D721Med (cell line): ENCODE results near the gene MYO5B.

ENCODE experiments used
- DNase-seq: peaks from one replicate; pipeline ENCODE4 v3.0.0; 2011; ENCODE audit warnings: low spot score; ENCODE audit not compliant: insufficient read length
- FAIRE-seq: peaks from 2 replicates; lab custom pipeline; 2011; peaks lifted over from hg19 to GRCh38; lab: Jason Lieb, UNC
- TF ChIP-seq, protein P1 (sequence below): IDR thresholded peaks from 2 replicates; pipeline ENCODE4 v1.5.1; 2012; ENCODE audit warnings: mild to moderate bottlenecking, control low read depth; ENCODE audit not compliant: insufficient read depth; ENCODE audit errors: missing control alignments

Gene MYO5B

DNA sequence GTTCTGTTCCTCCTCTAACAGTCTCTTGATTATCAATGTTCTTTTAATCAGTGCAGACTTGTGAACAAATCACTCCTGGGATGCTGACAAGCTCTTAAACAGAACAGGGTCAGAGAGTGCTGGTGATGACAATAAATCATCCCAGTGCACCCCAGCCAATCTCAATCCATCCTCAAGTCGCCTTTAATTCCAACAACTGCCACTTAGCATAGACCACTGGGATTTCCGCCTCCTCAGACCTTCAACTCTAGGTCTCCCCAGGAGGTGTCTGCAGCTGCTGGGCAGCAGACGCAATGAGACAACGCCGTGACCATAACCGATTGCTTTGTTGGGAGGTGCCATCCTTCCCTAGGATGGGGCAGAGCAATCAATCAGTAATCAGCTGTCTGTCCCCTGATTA is 197.4 kb downstream of the MYO5B start:
- FAIRE-seq: no peak
- DNase-seq: no peak
- TF ChIP-seq, protein P1, sequence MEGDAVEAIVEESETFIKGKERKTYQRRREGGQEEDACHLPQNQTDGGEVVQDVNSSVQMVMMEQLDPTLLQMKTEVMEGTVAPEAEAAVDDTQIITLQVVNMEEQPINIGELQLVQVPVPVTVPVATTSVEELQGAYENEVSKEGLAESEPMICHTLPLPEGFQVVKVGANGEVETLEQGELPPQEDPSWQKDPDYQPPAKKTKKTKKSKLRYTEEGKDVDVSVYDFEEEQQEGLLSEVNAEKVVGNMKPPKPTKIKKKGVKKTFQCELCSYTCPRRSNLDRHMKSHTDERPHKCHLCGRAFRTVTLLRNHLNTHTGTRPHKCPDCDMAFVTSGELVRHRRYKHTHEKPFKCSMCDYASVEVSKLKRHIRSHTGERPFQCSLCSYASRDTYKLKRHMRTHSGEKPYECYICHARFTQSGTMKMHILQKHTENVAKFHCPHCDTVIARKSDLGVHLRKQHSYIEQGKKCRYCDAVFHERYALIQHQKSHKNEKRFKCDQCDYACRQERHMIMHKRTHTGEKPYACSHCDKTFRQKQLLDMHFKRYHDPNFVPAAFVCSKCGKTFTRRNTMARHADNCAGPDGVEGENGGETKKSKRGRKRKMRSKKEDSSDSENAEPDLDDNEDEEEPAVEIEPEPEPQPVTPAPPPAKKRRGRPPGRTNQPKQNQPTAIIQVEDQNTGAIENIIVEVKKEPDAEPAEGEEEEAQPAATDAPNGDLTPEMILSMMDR: no peak

DNA sequence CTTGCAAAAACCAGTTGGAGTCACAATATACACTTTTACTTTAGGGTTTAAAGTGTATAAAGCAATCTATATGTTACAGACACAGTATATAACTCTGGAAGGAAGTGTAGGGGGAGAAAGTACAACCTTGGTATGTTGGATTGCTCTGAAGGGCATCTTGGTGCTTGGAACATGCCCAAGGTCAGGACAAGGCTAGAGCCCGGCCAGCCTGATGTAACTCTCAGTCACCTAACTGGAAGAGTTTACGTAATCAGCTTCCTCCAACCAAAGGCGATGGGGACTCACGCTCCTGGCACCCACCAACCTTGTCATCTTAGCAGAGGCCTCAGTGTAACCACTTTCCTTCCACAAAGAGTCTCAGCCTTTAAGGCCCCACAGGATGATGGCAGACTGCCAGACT is 200.5 kb downstream of the MYO5B start:
- FAIRE-seq: no peak
- DNase-seq: no peak
- TF ChIP-seq, protein P1: no peak

GRCh38 chr18:49993299-49993698 is 201.6 kb downstream of the MYO5B start:
- FAIRE-seq: no peak
- TF ChIP-seq, protein P1: no peak
- no peak for DNase-seq

DNA sequence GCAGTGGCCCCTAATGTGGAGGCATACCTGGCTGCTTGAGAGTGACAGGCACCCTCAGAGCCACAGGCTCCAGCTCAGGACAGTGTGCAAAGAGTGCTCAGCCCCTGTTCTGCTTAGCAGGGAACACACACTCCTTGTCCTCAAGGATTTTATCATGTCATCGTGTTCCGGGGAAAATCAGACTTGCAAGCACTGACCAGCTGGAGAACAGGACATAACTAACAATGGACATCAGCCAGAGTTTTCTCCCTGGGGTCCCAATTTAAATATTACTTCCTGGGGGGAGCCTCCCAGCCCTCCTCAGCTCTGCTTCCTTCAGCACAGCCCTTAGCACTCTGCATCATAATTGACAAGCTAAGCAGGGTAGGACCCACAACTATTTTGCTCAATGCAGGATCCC is 206.2 kb downstream of the MYO5B start:
- FAIRE-seq (no peak), DNase-seq (no peak)
- TF ChIP-seq, protein P1: no peak

- no peak for FAIRE-seq
- TF ChIP-seq, protein P1: no peak
- DNase-seq: no peak
Observed at GRCh38 chr18:49988101-49988500, 206.8 kb downstream of the MYO5B start.

DNA sequence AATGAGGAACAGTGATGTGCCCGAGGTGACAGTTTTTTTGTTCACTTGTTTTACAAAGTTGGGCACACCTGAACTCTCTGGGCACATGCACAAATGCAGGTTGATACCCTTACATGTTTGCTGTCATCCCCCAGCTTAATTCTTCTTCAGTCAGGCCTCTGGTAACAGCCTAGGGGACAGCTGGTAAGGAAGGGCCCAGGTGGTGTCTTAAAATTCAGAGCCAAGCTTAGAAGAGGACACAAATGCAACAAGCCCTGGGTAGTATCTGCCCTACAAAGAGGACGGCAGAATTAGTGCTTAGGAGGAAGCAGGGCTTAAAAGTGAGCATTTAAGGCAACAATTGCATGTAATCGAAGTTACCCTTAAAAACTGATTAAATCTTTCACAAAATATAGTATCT is 209.7 kb downstream of the MYO5B start:
- TF ChIP-seq, protein P1: no peak
- FAIRE-seq (no peak), DNase-seq (no peak)

DNA sequence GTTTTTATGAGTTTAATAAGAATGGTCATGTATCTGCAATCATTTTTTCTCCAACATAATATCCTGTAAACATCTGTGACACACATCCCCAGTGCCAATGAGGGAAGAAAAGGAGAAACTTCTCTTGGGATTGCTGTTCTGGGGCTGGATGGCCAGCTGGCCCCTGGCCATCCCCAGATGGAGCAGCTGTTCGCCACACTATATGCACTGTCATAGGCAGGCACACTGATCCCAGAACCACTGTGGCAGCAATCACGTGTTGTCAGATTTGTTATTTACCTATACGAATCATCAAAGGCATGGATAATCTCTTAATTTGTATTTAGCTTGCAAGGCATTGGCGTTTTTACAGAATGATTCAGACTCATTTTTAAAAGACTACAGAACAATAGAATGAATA is 214.1 kb downstream of the MYO5B start:
- FAIRE-seq (no peak), DNase-seq (no peak)
- TF ChIP-seq, protein P1: no peak
